Motor neuron (in vitro differentiated cells): Measurements from ENCODE around the gene SKOR1. TPM values are rescaled to one million over a fixed set of nuclear protein-coding genes. Genes with fewer than 3 reads are reported as not detected.

Experiments used
- ATAC-seq, 8 experiments: fragments of 200-7000 bp; cut with Tn5 transposase; replicated peaks in 6 of 8; 2 replicates each; pipeline ENCODE4 v1.8.0; 2021; ENCODE audit warnings: mild to moderate bottlenecking in 8 of 8, moderate library complexity in 8 of 8
- H3K27ac ChIP-seq, 2 donors: fragments of 250-450 bp; sonication (Bioruptor Pico); 2 replicates each; pipeline ENCODE4 v1.9.0; 2021; ENCODE audit warnings: antibody characterized with exemption in 2 of 2, mild to moderate bottlenecking in 2 of 2, moderate library complexity in 1 of 2
- H3K4me1 ChIP-seq, 2 donors: fragments of 250-450 bp; sonication (Bioruptor Pico); replicated peaks in 1 of 2; 2 replicates each; pipeline ENCODE4 v1.6.1; 2021; ENCODE audit warnings: antibody characterized with exemption in 2 of 2, mild to moderate bottlenecking in 2 of 2, moderate library complexity in 1 of 2
- H3K4me3 ChIP-seq, 5 donors: fragments of 250-450 bp; sonication (Bioruptor Pico); 2 replicates each; pipeline ENCODE4 v1.9.0; 2021; ENCODE audit warnings: antibody characterized with exemption in 5 of 5, mild to moderate bottlenecking in 5 of 5, moderate library complexity in 4 of 5
- WGBS, 10 experiments: fragments of 450-650 bp; shearing (Covaris generic); methylation state at CpG; one replicate each; pipeline ENCODE4 v1.0.0; 2022; 5-methylcytosine and 5-hydroxymethylcytosine counted together
- in situ Hi-C, 9 experiments: fragments of 400-800 bp; cut with MboI; loops; one replicate each; pipeline ENCODE4 v1.15.0; 2021; ENCODE audit warnings: low sequenced_read_pairs in 9 of 9, low pct_unique_long_range_greater_than_20kb in 2 of 9; ENCODE audit not compliant: unreplicated experiment in 9 of 9
- total RNA-seq, 8 experiments: library from RNA; unstranded; fragments of 300-600 nt; gene quantifications; 2 replicates each; pipeline versions ENCODE4 v1.2.3 to v1.2.4, GENCODE V29; 2022

SKOR1 gene
- total RNA-seq, 8 experiments from 2014 or later = 0.10 to 1.00 (median 0.42) TPM

DNA sequence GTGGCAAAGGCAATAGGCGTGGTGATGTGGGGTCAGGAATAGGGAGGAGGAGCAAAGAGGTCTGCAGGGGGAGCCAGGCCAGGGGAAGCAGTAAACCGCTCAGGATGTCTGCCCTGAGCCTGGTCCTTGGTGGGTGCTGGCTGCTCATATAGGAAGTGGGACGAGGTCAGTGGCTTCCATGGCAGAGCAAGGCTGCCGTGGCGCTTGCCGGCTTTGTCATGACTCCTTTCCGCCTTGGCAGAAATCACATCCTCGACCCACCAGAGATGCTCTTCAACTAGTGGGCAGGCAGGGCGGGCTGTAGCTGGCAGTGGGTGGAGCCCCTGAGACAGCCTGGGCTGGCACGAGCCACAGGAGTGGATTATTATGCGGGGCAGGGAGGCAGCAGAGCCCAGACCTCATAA is 13.1 kb upstream of the SKOR1 start:
- in situ Hi-C loops = no loop called here
- no peak overlapping the region for H3K27ac ChIP-seq
- WGBS, 10 experiments = 40 to 67% (median 49%) methylated on average over 1 to 6 of the region's 11 CpGs; no CpG with 5 or more reads in 4 of the 10 experiments
- no peak overlapping the region for H3K4me3 ChIP-seq
- ATAC-seq = peak in 5 of 8 experiments; percentile 41 to 66 (median 57)
- peaks cover 0 to 3% of the 10 kb centered on the region in 2 donors for H3K4me1 ChIP-seq

DNA sequence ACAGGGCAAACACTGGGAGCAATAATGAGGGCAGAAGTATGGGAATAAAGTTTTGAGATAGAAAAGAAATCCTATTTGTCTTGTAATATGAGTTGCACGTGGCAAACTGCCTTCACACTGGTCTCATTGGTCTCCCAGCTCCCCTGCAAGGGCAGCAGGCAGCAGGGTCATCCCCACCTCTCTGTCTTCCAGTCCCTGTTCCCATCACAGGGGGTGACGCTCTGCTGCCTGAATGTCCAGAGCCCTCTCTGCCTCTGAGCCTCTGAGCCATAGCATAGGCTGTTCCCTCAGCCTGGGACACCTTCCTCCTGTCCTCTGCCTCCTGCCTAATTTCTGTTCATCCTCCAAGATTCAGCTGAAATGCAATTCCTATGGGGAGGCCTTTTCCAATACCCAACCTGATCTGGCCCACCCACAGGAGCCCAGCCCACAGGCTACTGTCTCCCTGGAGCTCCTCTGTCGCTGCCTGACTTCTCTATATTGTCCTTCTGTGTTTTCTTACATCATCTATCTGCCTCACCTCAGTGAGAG is 12.1 kb upstream of the SKOR1 start:
- in situ Hi-C loops = no loop called here
- peak in 1 of 8 experiments; percentile 25 for ATAC-seq
- Histone ChIP-seq H3K4me1 (peaks cover 0 to 3% of the 10 kb centered on the region in 2 donors), H3K27ac (no peak overlapping the region), H3K4me3 (no peak overlapping the region)
- 20 to 80% (median 60%) methylated on average over 1 to 2 of the region's 3 CpGs; no CpG with 5 or more reads in 7 of the 10 experiments for WGBS, 10 experiments

DNA sequence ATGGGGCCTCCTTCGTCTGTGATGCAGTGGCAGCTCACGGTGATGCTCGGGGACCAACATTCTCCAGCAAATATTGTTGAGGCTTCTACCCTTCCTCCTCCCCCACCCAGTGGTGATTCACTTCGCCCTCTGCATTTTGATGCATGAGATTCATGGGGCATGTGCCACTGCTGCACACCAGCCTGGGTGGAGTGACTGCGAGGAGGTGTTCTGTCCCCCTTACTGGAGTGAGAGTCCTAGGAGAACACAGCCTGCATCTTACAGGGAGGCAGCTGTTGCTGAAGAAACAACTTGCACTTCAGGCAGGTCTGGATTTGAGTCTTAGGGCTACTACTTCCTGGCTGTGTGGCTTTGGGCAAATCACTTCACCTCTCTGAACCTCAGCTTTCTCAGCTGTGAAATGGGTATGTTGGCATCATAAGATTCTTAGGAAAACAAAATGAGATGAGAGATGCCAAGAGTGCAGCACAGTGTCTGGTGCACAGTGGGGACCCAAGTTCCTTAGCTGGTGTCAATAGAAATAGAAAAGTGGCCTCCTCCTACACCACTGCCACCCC is 10.2 kb upstream of the SKOR1 start:
- Histone ChIP-seq H3K27ac (no peak overlapping the region), H3K4me1 (peaks cover 1 to 3% of the 10 kb centered on the region in 2 donors), H3K4me3 (no peak overlapping the region)
- in situ Hi-C loops = no loop called here
- ATAC-seq = no peak
- 60 to 95% (median 83%) methylated on average over 1 to 5 of the region's 5 CpGs; no CpG with 5 or more reads in 5 of the 10 experiments for WGBS, 10 experiments

GRCh38 chr15:67816668-67817067 is 8.6 kb upstream of the SKOR1 start:
- WGBS, 10 experiments = 43 to 100% (median 82%) methylated on average over 2 to 3 of the region's 3 CpGs; no CpG with 5 or more reads in 1 of the 10 experiments
- in situ Hi-C loops = no loop called here
- ATAC-seq = no peak
- Histone ChIP-seq H3K4me3 (no peak overlapping the region), H3K4me1 (peaks cover 4 to 6% of the 10 kb centered on the region in 2 donors), H3K27ac (no peak overlapping the region)

DNA sequence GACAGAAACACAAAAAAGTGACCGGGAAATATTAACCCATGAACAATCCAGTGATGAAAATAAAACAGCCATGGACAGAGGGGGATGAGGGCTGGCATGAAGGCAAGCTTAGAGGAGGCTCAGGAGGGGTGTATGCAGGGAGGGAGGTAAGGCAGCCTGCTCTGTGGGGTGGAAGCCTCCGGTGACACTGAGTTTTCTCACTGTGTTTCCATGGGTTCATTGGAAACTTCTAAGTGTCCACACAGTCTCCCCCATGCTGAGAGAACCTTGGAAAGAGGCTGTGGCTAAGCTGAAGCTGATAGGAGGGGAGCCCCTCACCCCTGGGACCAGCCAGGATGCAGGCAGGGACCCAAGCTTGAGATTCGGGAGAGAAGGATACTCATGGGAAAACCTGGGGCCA is 6.8 kb upstream of the SKOR1 start:
- Histone ChIP-seq H3K4me1 (peaks cover 4 to 12% of the 10 kb centered on the region in 2 donors), H3K4me3 (no peak overlapping the region), H3K27ac (no peak overlapping the region)
- ATAC-seq = no peak
- in situ Hi-C loops = no loop called here
- 56 to 85% (median 70%) methylated on average over 1 to 2 of the region's 3 CpGs; no CpG with 5 or more reads in 6 of the 10 experiments for WGBS, 10 experiments

GRCh38 chr15:67819636-67820035 is 5.7 kb upstream of the SKOR1 start:
- Histone ChIP-seq H3K27ac (no peak overlapping the region), H3K4me3 (no peak overlapping the region), H3K4me1 (peaks cover 8 to 15% of the 10 kb centered on the region in 2 donors)
- in situ Hi-C loops = no loop called here
- 5 to 67% (median 18%) methylated on average over 4 to 11 of the region's 19 CpGs; no CpG with 5 or more reads in 4 of the 10 experiments for WGBS, 10 experiments
- no peak for ATAC-seq

DNA sequence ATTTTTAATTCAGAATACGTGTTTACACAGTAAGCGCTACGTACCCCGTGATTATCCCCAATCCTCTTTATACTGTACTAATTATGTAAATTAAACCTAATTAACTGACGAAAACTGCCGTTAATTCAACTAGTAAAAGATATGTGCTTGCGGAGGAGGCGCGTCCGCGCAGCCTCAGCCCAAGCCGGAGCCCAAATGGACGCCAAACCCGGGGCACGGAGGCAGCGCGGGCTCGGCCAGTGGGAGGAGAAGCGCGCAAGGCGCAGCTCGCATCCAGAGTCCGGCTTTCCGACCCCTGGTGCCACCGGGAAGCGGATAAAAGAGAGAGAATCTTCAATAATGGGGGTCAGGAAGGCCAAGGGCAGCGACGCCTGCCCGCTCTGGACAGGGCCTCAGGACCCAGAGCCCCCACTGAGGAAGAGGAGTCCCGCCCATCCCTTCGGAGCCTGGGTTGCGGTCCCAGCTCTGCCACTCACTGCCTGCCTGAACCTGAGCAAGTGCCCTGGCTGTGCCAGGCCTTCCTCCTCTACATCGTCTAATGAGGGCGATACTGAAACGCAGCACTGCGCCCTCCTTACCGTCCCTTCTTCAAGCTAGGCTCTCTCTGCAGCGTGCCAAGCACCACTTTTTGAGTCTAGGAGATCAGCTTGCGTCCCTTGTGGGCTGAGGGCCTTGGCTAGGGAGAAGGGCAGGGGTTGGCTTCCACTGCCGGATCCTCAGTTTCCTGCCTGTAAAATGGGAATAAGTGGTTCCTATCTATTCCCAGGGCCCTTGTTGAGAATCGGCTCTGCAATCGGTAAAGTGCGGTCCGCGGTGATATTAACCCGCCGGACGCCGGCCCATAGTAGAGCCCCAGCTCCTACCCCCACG is 5.0 kb upstream of the SKOR1 start:
- in situ Hi-C loops = no loop called here
- H3K27ac ChIP-seq = no peak overlapping the region
- H3K4me1 ChIP-seq = peaks cover 8 to 15% of the 10 kb centered on the region in 2 donors
- ATAC-seq = no peak
- H3K4me3 ChIP-seq = no peak overlapping the region
- WGBS, 10 experiments = 5 to 50% (median 19%) methylated on average over 2 to 27 of the region's 50 CpGs; no CpG with 5 or more reads in 1 of the 10 experiments

DNA sequence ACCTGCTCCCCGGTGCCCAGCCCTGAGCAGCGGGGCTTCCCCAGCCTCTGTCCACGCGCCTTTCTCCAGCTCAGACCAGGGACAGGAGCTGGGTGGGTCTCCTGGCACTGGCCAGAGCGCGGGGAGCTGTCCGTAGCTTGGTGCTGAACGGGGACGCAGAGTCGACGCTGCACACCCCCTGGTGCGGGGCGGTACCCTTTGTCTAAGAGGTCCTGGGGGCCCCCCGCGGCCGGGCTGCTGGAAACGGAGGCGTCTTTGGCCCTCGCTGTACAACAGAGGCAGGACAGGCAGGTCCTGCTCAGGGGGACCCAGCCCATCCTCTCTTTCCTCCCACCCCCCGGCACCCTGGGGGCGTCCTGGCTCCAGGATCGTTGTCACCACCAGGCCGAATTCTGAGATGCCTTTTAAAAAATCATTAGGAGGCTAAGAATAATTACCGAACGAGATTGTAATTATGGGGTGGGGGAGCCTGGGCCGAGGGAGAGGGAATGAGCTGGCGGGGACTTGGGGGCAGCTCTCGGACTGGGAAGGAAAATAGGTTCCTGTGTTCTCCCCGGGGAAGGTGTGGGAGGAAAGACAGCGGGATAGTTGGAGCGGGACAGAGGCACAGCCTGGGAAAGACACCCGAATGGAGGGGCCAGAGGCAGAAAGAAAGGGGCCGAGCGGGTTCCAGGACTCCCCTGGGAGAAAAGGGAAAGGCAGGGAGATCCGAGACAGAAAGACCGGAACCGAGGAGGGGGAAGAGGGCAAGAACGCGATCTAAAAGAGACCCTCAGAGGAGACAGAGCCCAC is 4.1 kb upstream of the SKOR1 start:
- Histone ChIP-seq H3K27ac (no peak overlapping the region), H3K4me3 (no peak overlapping the region), H3K4me1 (peaks cover 8 to 15% of the 10 kb centered on the region in 2 donors)
- in situ Hi-C loops = no loop called here
- ATAC-seq = peak; percentile 58 to 90 (median 68)
- 0 to 40% (median 2%) methylated on average over 1 to 13 of the region's 39 CpGs; no CpG with 5 or more reads in 2 of the 10 experiments for WGBS, 10 experiments

DNA sequence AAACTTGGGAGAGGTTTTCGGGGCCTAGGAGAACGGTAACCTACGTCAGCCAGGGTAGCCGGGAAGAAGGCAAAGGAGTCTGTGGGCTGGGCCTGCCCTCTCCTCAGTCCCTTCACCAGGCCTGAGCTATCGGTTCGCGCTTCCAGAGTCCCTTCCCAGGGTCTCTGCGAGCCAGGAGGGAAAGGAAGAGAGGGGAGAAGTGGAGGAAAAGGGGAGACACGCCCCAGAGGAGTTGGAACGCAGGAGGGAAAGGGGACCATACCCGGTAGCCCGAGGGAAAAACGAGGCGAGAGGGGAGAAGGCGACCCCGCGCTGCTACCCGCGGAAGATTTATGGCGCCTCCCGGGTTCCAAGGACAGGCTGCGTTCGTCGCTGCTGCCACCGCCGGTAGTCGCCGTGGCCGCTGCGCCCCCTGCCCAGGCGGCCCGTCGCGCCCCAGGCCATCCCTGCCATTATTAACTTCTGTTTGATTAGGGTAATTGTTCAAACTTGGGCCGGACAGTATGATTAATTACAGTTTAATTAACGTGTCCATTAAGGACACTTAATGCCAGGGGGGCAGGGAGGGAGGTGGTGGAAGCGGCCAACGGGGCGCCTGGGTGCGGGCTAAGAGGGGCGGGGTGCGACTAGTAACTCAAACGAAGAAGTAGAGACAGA is 3.4 kb upstream of the SKOR1 start:
- H3K4me1 ChIP-seq = peaks cover 8 to 15% of the 10 kb centered on the region in 2 donors

DNA sequence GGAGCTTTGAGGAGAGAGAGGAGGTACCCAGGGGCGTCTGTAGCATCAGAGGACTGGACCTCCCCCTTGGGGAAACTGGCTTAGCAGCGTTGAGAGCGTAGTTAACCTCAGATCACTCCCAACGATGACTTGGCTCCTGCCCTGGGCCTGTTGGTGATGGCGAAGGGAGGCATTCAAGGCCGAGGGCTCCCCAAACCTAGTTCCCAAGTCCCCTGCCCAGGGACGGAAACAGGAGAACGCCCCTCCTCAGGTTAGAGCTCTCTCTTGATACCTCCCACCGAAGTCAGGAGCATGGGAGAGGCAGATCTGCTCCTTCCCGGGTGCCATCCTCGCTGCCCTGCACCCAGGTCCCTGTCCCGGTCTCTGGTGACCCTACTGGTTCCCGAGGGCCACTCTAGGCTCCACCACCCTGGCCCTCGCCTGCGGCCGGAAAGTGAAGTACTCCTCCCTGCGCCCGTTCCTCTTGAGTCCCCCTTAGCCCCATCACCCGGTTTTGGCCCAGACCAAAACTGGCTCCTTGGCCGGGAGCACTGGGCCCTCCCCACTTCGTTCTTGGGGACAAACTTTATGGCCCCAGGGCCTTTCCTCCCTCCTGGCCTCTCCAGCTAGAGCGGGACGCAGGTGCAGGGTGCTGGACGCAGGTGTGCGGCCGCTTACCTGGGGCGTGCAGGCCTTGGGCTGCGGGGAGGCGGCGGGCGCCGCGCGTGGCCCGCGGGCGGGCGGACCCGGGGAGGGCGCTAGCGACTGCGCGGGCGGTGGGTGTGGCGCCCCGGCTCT is 2.6 kb upstream of the SKOR1 start:
- in situ Hi-C loops = no loop called here
- H3K4me1 ChIP-seq = peaks cover 8 to 15% of the 10 kb centered on the region in 2 donors
- no peak overlapping the region for H3K27ac ChIP-seq
- no peak for ATAC-seq
- WGBS, 10 experiments = 0 to 14% (median 3%) methylated on average over 2 to 9 of the region's 46 CpGs; no CpG with 5 or more reads in 4 of the 10 experiments
- H3K4me3 ChIP-seq = peak overlapping the region; percentile 13 to 47 (median 28)

More for the DNA sequence above, 3.4 kb upstream of the SKOR1 start:
- 0 to 5% (median 0%) methylated on average over 2 to 19 of the region's 43 CpGs; no CpG with 5 or more reads in 4 of the 10 experiments for WGBS, 10 experiments
- Histone ChIP-seq H3K4me3 (no peak overlapping the region), H3K27ac (no peak overlapping the region)
- in situ Hi-C loops = no loop called here
- peak in 1 of 8 experiments; percentile 18 for ATAC-seq

DNA sequence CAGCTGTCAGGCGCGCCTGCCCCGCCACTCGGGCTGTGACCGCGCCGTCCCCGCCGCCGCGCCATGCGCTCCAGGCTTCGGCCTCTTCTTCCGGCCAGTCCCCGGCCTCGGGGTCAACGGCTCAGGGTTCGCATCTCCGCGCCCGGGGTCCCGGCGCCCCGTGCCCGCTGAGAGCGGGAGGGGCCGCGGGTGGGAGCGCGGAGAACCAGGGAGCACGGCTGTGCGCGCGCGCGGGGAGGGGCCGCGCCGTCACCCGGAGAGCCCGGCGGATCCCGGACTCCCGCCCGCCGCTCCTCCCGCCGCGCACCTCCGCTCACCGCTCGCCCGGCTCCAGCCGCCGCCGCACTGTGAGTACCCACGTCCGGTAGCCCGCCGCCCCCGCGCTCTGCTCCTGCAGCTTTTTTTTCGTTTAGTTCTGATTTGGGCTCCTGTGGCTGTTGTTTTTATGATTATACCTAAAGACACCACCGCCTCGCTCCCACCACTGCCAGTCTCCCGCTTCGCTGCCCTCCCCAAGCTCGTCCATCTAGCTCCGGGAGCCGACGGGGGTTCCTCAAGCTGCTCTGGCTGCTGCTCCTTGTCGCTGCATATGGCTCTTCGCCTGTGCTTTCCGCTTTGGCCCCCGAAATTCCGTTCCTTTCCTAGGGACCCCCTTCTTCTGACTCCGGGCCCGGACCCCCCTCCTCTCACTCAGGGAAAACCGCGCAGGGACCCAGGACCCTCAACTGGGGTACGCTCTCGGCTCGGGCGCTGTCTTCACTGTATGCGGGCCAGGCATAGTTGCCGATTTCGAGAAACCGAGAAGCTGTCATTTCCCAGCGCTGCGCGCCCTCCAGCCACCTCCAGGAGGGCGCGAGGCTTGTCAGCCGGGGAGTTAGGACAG is 1.8 kb upstream of the SKOR1 start:
- H3K4me3 ChIP-seq = peak overlapping the region; percentile 13 to 47 (median 28)
- peak in 6 of 8 experiments; percentile 8 to 61 (median 55) for ATAC-seq
- H3K4me1 ChIP-seq = peaks cover 8 to 15% of the 10 kb centered on the region in 2 donors
- H3K27ac ChIP-seq = no peak overlapping the region
- in situ Hi-C loops = no loop called here
- 0 to 11% (median 3%) methylated on average over 1 to 38 of the region's 94 CpGs; no CpG with 5 or more reads in 2 of the 10 experiments for WGBS, 10 experiments
